ENCODE measurements around the gene LIMCH1. TPM values are rescaled to one million over a fixed set of nuclear protein-coding genes. Genes with fewer than 3 reads are reported as not detected.

The LIMCH1 gene
- total and polyA plus RNA-seq, 12 donors = 28.2 to 206 (median 62.3) TPM

DNA sequence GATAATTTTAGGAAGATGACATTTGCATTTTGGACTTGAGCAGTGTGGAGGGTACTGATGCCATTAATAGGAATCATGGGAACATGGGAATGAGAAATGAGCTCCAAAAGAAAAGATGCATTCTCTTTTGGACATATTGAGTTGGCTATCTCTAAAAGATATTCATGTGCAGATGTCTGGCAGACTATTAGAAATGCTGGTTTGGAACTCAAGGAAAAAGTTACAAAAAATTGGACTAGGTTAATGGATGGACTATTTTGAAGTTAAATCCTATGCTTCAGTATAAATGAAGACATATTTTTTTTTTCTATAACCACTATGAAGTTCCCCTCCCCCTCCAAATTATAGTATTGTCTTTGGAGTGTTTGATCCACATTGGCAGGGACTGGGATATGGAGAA is 3.6 kb upstream of the LIMCH1 start:
- peaks cover 6 to 25% of the 10 kb centered on the region in 2 donors for H3K4me1 ChIP-seq (replicated peaks in 1 of 2)
- no peak overlapping the region for H3K4me3 ChIP-seq
- TF ChIP-seq, protein P1, sequence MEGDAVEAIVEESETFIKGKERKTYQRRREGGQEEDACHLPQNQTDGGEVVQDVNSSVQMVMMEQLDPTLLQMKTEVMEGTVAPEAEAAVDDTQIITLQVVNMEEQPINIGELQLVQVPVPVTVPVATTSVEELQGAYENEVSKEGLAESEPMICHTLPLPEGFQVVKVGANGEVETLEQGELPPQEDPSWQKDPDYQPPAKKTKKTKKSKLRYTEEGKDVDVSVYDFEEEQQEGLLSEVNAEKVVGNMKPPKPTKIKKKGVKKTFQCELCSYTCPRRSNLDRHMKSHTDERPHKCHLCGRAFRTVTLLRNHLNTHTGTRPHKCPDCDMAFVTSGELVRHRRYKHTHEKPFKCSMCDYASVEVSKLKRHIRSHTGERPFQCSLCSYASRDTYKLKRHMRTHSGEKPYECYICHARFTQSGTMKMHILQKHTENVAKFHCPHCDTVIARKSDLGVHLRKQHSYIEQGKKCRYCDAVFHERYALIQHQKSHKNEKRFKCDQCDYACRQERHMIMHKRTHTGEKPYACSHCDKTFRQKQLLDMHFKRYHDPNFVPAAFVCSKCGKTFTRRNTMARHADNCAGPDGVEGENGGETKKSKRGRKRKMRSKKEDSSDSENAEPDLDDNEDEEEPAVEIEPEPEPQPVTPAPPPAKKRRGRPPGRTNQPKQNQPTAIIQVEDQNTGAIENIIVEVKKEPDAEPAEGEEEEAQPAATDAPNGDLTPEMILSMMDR (IDR thresholded peaks at IDR 0.05) = no peak
- no peak for TF ChIP-seq POLR2A (IDR thresholded peaks at IDR 0.05)

DNA sequence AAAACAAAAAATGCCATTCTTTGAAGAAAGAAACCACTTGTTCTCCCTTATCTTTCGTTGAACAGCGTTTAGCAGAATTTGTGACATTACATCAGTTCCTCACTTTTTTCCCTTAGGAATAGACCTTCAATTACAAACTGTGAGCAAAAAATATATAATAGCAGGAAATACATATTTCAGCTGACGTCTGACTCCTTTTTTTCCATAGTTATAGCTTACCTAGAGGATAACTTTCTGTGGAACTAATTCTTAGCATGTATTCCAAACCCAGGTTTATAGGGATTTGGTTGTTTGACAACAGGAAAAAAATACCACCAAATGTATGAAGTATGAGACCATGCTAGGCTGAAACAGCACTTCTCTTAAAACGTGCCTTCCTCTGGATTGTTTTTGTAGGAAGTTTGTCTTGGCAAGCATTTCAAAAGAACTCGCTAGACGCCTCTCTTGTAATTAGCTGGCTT is 2.0 kb upstream of the LIMCH1 start:
- no peaks in the 10 kb centered on the region for H3K27me3 ChIP-seq
- no peak for TF ChIP-seq POLR2A (IDR thresholded peaks at IDR 0.05)
- TF ChIP-seq, protein P1 (IDR thresholded peaks at IDR 0.05) = no peak
- DNase-seq = no peak
- peaks cover 6 to 32% of the 10 kb centered on the region in 2 donors for H3K4me1 ChIP-seq (replicated peaks in 1 of 2)
- H3K27ac ChIP-seq = no peak overlapping the region
- intact Hi-C loops (cut with DNase I) = no loop called here
- no peaks in the 10 kb centered on the region for H3K36me3 ChIP-seq (replicated peaks in 1 of 2)
- WGBS, 4 donors = 44 to 51% (median 48%) methylated on average over 6 of the region's 6 CpGs
- no peaks in the 10 kb centered on the region for H3K9me3 ChIP-seq (replicated peaks in 1 of 3)
- no peak overlapping the region for H3K4me3 ChIP-seq

More for the DNA sequence above, 3.6 kb upstream of the LIMCH1 start:
- intact Hi-C loops (cut with DNase I) = no loop called here
- Histone ChIP-seq H3K36me3 (replicated peaks in 1 of 2) (no peaks in the 10 kb centered on the region), H3K27me3 (no peaks in the 10 kb centered on the region), H3K27ac (no peak overlapping the region), H3K9me3 (replicated peaks in 1 of 3) (no peaks in the 10 kb centered on the region)
- no peak for DNase-seq

DNA sequence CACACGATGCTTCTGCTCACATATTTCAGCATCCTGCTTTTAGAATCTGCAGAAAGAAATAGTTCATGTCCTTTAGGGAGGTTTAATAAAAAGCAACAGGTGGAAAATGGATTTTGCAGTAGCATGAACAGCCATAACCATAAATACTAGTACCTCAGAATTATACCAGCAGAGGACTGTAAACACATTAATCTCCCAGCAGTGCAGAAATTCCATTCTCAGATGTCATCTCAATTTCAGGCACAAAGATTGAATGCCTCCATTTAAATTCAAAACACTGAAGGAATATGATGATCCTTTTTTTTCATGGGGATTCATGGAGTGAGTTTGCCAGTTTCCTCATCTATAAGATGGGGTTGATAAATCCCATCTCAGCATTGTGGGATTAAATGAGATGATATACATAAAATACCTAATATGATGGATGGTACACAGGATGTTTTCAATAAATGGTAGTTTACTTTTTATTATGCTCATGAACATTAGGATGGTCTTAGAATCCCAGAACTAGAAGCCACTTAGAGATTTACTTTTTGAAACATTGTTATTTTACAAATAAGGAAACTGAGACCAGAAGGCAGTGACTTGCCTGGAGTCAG is 566 bp upstream of the LIMCH1 start:
- Histone ChIP-seq H3K36me3 (replicated peaks in 1 of 2) (no peaks in the 10 kb centered on the region), H3K9me3 (replicated peaks in 1 of 3) (no peaks in the 10 kb centered on the region), H3K4me3 (no peak overlapping the region), H3K27me3 (no peaks in the 10 kb centered on the region), H3K27ac (peak overlapping the region in 2 of 5 donors; percentile 57 to 84), H3K4me1 (replicated peaks in 1 of 2) (peaks cover 6 to 36% of the 10 kb centered on the region in 2 donors)
- no peak for DNase-seq
- intact Hi-C loops (cut with DNase I) = no loop called here
- WGBS, 4 donors = 84 to 97% (median 93%) methylated on average over 1 of the region's 1 CpG
- no peak for TF ChIP-seq POLR2A (IDR thresholded peaks at IDR 0.05)
- TF ChIP-seq, protein P1 (IDR thresholded peaks at IDR 0.05) = no peak

DNA sequence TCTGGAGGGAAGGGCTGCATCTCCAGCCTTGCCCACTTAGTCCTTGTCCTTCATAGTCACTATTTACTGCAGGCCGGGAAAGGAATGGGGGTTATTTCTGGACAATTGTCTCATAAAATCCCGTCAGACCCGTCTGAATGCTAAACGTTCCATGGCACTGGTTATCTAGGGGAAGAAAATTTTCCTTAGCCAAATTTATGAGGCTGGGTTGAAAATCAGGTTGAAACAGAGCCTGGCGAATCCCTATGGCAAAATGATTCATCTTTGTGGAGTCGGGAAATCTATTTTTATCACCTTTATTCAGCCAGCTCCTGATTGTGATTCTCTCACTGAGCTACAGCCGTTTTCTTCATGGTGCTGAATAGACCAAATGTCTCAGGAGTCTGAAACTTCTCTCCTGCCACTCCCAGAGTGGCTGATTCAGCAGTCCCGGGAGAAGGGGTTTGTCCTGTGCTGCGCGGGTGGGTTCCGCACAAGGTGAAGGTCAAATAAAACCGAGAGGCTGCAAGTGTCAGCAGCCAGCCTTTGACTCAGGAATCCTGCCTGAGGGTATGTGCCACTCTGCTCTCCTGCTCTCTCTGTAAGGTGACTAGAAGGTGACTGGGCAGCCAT is 1.0 kb downstream of the LIMCH1 start:
- intact Hi-C loops (cut with DNase I) = no loop called here
- DNase-seq = peak; percentile 44 to 75 (median 70)
- peak overlapping the region in 1 of 4 donors; percentile 29 for H3K4me3 ChIP-seq
- 25 to 34% (median 31%) methylated on average over 12 of the region's 12 CpGs for WGBS, 4 donors
- TF ChIP-seq, protein P1 (IDR thresholded peaks at IDR 0.05) = no peak
- TF ChIP-seq POLR2A (IDR thresholded peaks at IDR 0.05) = peak in 1 of 2 donors; percentile 38
- no peaks in the 10 kb centered on the region for H3K27me3 ChIP-seq
- peak overlapping the region; percentile 49 to 87 (median 70) for H3K27ac ChIP-seq
- no peaks in the 10 kb centered on the region for H3K36me3 ChIP-seq (replicated peaks in 1 of 2)
- no peaks in the 10 kb centered on the region for H3K9me3 ChIP-seq (replicated peaks in 1 of 3)
- H3K4me1 ChIP-seq (replicated peaks in 1 of 2) = peaks cover 6 to 40% of the 10 kb centered on the region in 2 donors

Measured in adrenal gland (tissue), 12 donors.